ENCODE data around the gene EIF2B5. TPM values are rescaled to one million over a fixed set of nuclear protein-coding genes. Genes with fewer than 3 reads are reported as not detected.
A peak's percentile ranks its signal among the peaks of the same experiment; 100 is the strongest.
"Not testable (repeated sequence)": the region's sequence is repeated elsewhere in the genome, so short reads cannot be mapped to it uniquely, and the experiment has no call there.

The EIF2B5 gene
- total and polyA plus RNA-seq, 2 donors, result 34.2 to 38.2 TPM

DNA sequence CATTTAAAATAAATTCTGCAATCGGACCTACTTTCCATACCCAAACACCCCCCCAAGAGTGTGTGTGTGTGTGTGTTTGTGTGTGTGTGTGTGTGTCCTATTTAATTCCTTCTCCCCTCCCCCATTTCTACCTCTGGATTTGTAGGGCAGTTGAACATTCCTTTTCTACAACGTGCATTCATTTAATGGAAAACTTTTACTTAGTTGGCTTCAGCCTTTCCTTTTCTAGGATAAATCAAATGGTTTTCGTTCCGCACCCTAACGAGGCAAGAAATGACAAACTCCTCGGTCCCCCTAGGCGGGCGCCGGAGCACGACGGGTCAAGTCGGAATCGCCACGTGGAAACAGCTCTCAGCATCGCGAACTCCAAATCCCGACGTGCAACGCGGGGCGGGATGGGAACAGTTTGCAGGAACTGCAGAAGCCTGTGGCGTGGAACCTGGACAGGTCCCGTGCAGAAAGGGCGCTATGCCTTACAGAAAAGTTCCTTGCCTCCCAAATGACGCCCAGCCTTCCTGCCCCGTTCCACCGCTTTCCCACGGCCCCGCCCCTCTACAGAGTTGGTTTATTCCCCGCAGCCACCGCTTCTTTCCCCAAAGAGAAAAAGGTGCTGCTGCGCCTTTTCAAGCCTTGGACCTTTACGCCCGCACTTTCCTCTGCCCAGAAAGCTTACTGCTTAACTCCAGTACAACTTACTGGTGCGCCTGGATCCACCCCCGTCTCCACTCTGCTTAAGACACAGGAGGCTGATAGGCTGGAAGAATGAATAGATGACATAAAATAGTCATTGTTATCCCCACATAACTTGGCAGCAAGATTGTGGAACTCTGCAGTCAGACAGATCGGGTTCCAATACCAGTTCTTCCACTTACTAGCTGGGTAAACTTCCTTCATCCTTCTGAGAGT is 1.1 kb upstream of the EIF2B5 start:
- WGBS, result under 1% methylated on average over 37 of the region's 37 CpGs
- Histone ChIP-seq H3K4me3 (ENCODE audit: low read depth, low read length) (peak overlapping the region; percentile 69), H3K4me1 (ENCODE audit: insufficient read depth) (no peaks in the 10 kb centered on the region), H3K36me3 (ENCODE audit: insufficient read depth) (no peaks in the 10 kb centered on the region), H3K27ac (ENCODE audit: low read depth) (peak overlapping the region; percentile 57)
- peak; percentile 76 for DNase-seq (ENCODE audit: extremely low spot score)

DNA sequence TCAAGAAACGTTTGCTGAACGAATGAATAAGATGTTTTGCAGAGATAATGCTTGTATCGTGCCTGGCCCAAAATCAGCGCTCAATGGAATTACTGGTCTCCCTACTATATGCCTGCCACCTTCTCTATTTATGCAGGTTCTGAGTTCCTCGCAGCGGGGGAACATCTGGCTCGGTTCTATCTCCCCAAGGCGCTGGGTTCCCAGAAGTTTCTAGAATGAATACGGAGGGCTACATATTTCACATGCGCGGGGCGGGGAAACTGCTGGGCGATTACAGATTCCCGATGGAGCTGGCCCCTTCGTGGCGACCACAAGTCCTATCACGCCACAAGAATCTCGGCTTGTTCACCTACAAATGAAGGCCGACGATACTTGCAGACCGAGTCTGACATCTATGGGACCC is 411 bp upstream of the EIF2B5 start:
- H3K27ac ChIP-seq (ENCODE audit: low read depth), result peak overlapping the region; percentile 85

DNA sequence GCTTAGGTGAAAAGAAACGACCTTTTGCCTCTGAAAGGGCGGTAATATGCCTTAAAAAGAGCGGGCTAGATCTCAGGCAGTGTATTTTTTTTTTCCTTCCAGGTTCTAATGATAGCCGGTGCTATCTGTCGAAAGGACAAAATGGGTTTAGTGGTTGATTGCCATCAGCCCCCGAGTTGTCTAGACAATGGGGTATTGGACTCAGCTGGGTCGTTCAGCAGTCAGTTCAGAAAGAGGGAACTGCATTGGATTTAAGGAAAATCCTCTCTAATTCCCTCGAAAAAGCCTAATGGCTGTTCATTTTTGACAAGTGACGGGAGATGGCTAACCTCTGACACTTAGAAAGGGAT is 728 bp downstream of the EIF2B5 start:
- Histone ChIP-seq H3K4me3 (ENCODE audit: low read depth, low read length) (peak overlapping the region; percentile 69), H3K4me1 (ENCODE audit: insufficient read depth) (no peaks in the 10 kb centered on the region), H3K27ac (ENCODE audit: low read depth) (peak overlapping the region; percentile 85), H3K36me3 (ENCODE audit: insufficient read depth) (no peaks in the 10 kb centered on the region)
- WGBS, result 4% methylated on average over 9 of the region's 9 CpGs
- DNase-seq (ENCODE audit: extremely low spot score), result no peak

More for the DNA sequence above, 411 bp upstream of the EIF2B5 start:
- no peaks in the 10 kb centered on the region for H3K36me3 ChIP-seq (ENCODE audit: insufficient read depth)
- H3K4me1 ChIP-seq (ENCODE audit: insufficient read depth), result no peaks in the 10 kb centered on the region
- DNase-seq (ENCODE audit: extremely low spot score), result no peak
- under 1% methylated on average over 21 of the region's 21 CpGs for WGBS
- H3K4me3 ChIP-seq (ENCODE audit: low read depth, low read length), result peak overlapping the region; percentile 69

DNA sequence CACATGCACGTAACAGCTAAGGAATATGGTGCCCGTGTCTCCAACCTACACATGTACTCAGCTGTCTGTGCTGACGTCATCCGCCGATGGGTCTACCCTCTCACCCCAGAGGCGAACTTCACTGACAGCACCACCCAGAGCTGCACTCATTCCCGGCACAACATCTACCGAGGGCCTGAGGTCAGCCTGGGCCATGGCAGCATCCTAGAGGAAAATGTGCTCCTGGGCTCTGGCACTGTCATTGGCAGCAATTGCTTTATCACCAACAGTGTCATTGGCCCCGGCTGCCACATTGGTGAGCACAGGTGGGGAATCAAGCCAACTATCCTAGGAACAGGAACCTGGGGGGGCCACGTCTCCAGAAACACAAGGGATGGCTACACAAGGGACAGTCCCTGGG is 5.3 kb downstream of the EIF2B5 start:
- no peak overlapping the region for H3K27ac ChIP-seq (ENCODE audit: low read depth)
- no peak for DNase-seq (ENCODE audit: extremely low spot score)
- H3K36me3 ChIP-seq (ENCODE audit: insufficient read depth), result peaks cover 6% of the 10 kb centered on the region
- no peaks in the 10 kb centered on the region for H3K4me1 ChIP-seq (ENCODE audit: insufficient read depth)
- H3K4me3 ChIP-seq (ENCODE audit: low read depth, low read length), result no peak overlapping the region
- 92% methylated on average over 10 of the region's 10 CpGs for WGBS

DNA sequence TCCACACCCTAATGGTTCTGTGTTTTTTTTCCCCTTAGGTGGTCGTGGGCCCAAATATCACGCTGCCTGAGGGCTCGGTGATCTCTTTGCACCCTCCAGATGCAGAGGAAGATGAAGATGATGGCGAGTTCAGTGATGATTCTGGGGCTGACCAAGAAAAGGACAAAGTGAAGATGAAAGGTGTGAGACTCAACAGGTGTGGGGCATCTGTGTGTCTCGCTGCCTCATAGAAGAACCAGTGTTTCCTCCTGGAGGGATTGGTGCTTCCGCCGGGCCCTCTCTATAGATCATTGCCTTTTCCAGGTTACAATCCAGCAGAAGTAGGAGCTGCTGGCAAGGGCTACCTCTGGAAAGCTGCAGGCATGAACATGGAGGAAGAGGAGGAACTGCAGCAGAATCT is 7.0 kb downstream of the EIF2B5 start:
- DNase-seq (ENCODE audit: extremely low spot score), result no peak
- WGBS, result 93% methylated on average over 7 of the region's 7 CpGs
- Histone ChIP-seq H3K27ac (ENCODE audit: low read depth) (no peak overlapping the region), H3K36me3 (ENCODE audit: insufficient read depth) (peaks cover 6% of the 10 kb centered on the region), H3K4me1 (ENCODE audit: insufficient read depth) (no peaks in the 10 kb centered on the region), H3K4me3 (ENCODE audit: low read depth, low read length) (no peak overlapping the region)

DNA sequence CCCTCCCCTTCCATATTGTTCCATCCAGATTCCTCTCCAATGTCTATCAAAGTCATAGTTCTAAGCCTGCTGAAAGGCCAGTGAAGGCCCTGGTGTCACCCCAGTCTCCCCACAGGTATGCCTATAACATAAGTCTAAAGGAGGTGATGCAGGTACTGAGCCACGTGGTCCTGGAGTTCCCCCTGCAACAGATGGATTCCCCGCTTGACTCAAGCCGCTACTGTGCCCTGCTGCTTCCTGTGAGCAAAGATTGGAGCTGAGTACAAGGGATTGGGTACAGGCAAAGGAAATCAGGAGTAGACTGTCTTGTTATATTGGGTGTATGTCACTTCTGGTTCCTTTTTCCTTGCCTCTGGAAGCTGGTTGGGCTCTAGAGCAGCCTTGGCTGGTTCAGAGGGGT is 8.2 kb downstream of the EIF2B5 start:
- 91% methylated on average over 3 of the region's 3 CpGs for WGBS
- Histone ChIP-seq H3K36me3 (ENCODE audit: insufficient read depth) (peaks cover 6% of the 10 kb centered on the region), H3K4me1 (ENCODE audit: insufficient read depth) (no peaks in the 10 kb centered on the region), H3K4me3 (ENCODE audit: low read depth, low read length) (no peak overlapping the region), H3K27ac (ENCODE audit: low read depth) (no peak overlapping the region)
- DNase-seq (ENCODE audit: extremely low spot score), result no peak

DNA sequence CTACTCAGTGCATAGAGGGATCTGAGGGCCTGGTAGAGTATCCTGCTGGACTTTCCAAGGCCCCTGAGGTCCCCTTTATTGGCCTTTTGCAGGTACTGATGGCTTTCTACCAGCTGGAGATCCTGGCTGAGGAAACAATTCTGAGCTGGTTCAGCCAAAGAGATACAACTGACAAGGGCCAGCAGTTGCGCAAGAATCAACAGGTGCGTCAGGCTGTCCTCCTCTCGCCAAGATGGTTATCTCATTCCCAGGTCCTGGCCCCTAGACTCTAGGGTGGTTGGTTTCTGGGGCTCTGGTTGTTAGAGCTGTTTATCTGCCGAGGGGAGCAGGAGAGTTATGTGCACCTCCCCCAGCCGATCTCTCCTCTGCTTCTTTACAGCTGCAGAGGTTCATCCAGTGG is 9.3 kb downstream of the EIF2B5 start:
- DNase-seq (ENCODE audit: extremely low spot score), result no peak
- peaks cover 6% of the 10 kb centered on the region for H3K36me3 ChIP-seq (ENCODE audit: insufficient read depth)
- H3K4me3 ChIP-seq (ENCODE audit: low read depth, low read length), result no peak overlapping the region
- H3K4me1 ChIP-seq (ENCODE audit: insufficient read depth), result no peaks in the 10 kb centered on the region
- no peak overlapping the region for H3K27ac ChIP-seq (ENCODE audit: low read depth)
- 63% methylated on average over 5 of the region's 5 CpGs for WGBS

DNA sequence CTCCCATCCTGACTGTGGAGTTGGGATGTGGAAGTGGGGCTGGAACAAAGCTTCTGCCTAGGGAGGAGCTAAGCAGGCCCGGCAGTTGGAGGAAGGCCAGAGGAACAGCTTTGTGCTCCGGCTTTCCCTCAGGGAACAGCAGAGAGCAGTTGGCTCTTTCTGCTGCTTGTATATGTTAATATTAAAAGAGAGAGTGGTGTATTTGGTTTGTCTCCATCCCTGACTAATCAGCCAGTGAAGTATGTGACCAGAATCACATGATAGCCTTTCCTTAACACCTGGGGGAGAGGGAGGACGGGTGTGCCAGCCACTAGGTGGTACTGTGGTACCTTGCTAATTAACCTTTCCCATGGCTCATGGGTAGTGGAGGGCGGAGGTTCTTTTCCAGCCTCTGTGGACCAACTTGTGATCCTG is 10.0 kb downstream of the EIF2B5 start:
- H3K36me3 ChIP-seq (ENCODE audit: insufficient read depth), result peaks cover 6% of the 10 kb centered on the region
- no peak overlapping the region for H3K4me3 ChIP-seq (ENCODE audit: low read depth, low read length)
- no peak overlapping the region for H3K27ac ChIP-seq (ENCODE audit: low read depth)
- no peaks in the 10 kb centered on the region for H3K4me1 ChIP-seq (ENCODE audit: insufficient read depth)
- no peak for DNase-seq (ENCODE audit: extremely low spot score)
- WGBS, result 30% methylated on average over 4 of the region's 4 CpGs

DNA sequence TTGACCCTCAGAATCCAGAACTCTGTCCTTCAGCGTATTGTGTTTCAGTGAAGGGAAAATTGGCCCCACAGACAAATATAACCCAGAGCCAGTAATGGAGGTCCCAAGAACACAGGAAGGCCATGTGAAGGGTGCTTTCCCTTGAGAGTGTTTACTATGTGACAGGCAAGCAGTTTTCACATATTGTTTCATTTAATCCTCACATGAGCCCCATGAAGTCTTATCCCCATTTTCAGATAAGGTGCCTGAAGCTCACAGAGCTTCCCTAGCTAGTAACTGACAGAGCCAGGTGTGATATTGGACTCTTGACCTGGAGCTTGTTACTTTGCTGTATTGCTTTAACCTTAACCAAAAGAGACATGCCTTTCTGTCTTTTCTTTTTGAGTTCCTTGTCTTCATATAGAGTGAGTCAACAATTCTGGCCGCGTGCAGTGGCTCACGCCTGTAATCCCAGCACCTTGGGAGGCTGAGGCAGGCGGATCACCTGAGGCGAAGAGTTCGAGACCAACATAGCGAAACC is 10.7 kb downstream of the EIF2B5 start:
- DNase-seq (ENCODE audit: extremely low spot score), result no peak
- Histone ChIP-seq H3K4me1 (ENCODE audit: insufficient read depth) (no peaks in the 10 kb centered on the region), H3K27ac (ENCODE audit: low read depth) (no peak overlapping the region), H3K36me3 (ENCODE audit: insufficient read depth) (peaks cover 6% of the 10 kb centered on the region), H3K4me3 (ENCODE audit: low read depth, low read length) (no peak overlapping the region)
- WGBS, result 89% methylated on average over 8 of the region's 8 CpGs

DNA sequence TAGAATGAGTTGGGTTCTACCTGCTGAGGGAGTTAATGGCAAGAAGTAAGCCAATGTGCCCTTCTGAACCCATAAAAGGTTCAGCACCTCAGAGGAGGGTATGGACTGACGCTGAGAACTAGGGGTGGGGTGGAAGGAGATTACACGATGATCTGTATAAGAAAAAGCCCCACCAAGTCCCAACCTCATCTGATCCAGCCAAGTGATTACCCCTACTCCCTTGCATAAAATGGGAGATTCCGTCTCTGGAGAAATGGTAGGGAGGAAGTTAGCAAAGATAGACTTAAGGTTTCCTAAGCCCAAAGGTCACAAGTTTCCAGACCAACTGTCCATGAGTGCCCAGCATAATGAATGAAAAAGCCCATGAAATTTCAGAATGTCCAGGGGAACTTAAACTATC is 12.9 kb downstream of the EIF2B5 start:
- H3K4me1 ChIP-seq (ENCODE audit: insufficient read depth), result no peaks in the 10 kb centered on the region
- H3K36me3 ChIP-seq (ENCODE audit: insufficient read depth), result no peaks in the 10 kb centered on the region
- no peak overlapping the region for H3K27ac ChIP-seq (ENCODE audit: low read depth)
- 82% methylated on average over 3 of the region's 3 CpGs for WGBS
- no peak overlapping the region for H3K4me3 ChIP-seq (ENCODE audit: low read depth, low read length)
- DNase-seq (ENCODE audit: extremely low spot score), result no peak

DNA sequence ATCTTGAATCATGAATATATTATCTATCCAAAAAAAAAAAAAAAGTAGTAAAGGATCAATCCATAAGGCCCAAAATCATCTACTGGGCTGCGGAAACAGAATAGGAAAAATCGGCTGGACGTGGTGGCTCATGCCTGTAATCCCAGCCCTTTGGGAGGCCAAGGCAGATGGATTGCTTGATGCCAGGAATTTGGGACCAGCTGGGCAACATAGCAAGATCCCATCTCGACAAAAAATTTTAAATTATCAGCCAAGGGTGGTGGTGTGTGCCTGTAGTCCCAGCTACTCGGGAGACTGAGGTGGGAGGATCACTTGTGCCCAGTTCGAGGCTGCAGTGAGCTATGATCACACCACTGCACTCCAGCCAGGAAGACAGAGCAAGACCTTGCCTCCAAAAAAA is 14.0 kb downstream of the EIF2B5 start:
- H3K4me3 ChIP-seq (ENCODE audit: low read depth, low read length), result no peak overlapping the region
- 95% methylated on average over 6 of the region's 6 CpGs for WGBS
- H3K36me3 ChIP-seq (ENCODE audit: insufficient read depth), result no peaks in the 10 kb centered on the region
- no peaks in the 10 kb centered on the region for H3K4me1 ChIP-seq (ENCODE audit: insufficient read depth)
- DNase-seq (ENCODE audit: extremely low spot score), result no peak
- no peak overlapping the region for H3K27ac ChIP-seq (ENCODE audit: low read depth)

DNA sequence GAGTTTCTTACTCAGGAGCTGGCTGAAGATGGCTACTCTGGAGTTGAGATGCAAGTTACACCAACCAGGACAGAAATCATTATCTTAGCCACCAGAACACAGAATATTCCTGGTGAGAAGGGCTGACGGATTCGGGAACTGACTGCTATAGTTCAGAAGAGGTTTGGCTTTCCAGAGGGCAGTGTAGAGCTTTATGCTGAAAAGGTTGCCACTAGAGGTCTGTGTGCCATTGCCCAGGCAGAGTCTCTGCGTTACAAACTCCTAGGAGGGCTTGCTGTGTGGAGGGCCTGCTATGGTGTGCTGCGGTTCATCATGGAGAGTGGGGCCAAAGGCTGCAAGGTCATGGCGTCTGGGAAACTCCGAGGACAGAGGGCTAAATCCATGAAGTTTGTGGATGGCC is 14.6 kb downstream of the EIF2B5 start:
- 65% methylated on average over 6 of the region's 6 CpGs for WGBS

DNA sequence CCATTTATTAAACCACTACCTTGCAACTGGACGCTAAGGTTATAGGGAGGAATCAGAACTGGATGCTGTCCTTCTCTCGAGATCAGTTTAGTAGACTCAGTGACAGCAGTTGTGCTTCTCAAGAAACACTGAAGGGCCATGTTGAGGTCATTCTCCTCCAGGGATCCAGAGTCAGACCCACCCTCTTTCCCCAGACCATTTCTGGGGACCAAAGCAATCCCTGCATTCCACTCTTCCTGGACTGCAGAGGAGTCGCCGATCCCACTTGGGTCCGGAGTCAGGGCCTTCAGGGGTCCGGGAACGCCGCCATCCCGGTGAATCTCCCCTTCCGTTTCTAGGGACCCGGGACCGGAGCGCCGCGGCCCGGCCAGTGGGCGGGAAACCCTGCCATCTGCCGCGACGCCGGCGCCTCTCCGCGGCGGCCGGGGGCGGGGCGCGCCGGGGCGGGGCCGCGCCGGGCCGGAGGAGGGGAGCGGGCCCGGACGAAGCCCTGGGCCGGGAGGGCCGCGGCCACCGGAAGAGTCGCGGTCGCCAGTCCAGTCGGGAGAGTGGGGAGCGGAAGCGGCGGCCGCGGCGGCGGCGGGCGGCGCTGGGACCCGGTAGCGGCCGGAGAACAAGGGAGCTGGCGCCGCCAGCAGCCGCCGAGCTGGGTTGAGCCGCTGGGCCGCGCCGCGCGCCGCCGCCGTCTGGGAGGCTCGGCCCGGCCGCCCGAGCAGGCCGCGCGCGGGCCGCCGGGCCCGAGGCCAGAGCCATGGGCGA is 19.9 kb downstream of the EIF2B5 start, which contains the start of gene DVL3:
Gene DVL3 (plus strand): TSS at position 493 of the 759 bp plus-strand sequence. CDS start 259 bp downstream, at position 752.
- under 1% methylated on average over 82 of the region's 84 CpGs for WGBS
- Histone ChIP-seq H3K4me1 (ENCODE audit: insufficient read depth) (no peaks in the 10 kb centered on the region), H3K27ac (ENCODE audit: low read depth) (peak within 1 kb of the TSS; percentile 83), H3K36me3 (ENCODE audit: insufficient read depth) (no peaks in the 10 kb centered on the region), H3K4me3 (ENCODE audit: low read depth, low read length) (peak within 1 kb of the TSS; percentile 78)
- no peak for DNase-seq (ENCODE audit: extremely low spot score)

More for the DNA sequence above, 14.6 kb downstream of the EIF2B5 start:
- H3K4me1 ChIP-seq (ENCODE audit: insufficient read depth); H3K27ac ChIP-seq (ENCODE audit: low read depth); H3K36me3 ChIP-seq (ENCODE audit: insufficient read depth); DNase-seq (ENCODE audit: extremely low spot score); H3K4me3 ChIP-seq (ENCODE audit: low read depth, low read length): not testable (repeated sequence)

Measured in urinary bladder (tissue), 4 donors.